ENCODE measurements around the gene SCP2.

DNA sequence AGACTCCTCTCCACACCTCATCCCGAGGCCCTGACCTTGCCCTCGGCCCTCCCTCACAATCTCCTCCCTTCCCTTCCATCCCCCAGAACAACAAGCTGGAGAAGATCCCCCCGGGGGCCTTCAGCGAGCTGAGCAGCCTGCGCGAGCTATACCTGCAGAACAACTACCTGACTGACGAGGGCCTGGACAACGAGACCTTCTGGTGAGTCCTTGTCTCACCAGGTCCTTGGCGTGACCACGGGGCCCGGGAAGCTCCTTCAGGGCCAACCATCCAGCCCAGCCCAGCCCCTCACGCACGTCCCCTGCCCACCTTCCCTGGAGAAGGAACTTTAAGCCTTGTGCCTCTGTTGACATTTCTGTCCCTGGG is 150.5 kb downstream of the SCP2 start:
- no peak for TF ChIP-seq FOXM1 (IDR thresholded peaks at IDR 0.05; ENCODE audit: borderline replicate concordance)
- no peak for TF ChIP-seq ARNT (IDR thresholded peaks at IDR 0.05)
- no peak for TF ChIP-seq SUZ12 (IDR thresholded peaks at IDR 0.05)
- TF ChIP-seq ELF4 (IDR thresholded peaks at IDR 0.05) = no peak
- TF ChIP-seq HDGF (IDR thresholded peaks at IDR 0.05; ENCODE audit: borderline replicate concordance) = no peak
- TF ChIP-seq FOXK2 (IDR thresholded peaks at IDR 0.05) = no peak
- no peak for TF ChIP-seq FOXA1 (IDR thresholded peaks at IDR 0.05)
- TF ChIP-seq, protein P1, sequence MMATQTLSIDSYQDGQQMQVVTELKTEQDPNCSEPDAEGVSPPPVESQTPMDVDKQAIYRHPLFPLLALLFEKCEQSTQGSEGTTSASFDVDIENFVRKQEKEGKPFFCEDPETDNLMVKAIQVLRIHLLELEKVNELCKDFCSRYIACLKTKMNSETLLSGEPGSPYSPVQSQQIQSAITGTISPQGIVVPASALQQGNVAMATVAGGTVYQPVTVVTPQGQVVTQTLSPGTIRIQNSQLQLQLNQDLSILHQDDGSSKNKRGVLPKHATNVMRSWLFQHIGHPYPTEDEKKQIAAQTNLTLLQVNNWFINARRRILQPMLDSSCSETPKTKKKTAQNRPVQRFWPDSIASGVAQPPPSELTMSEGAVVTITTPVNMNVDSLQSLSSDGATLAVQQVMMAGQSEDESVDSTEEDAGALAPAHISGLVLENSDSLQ (IDR thresholded peaks at IDR 0.05) = no peak
- no peak for TF ChIP-seq CTBP1 (IDR thresholded peaks at IDR 0.05; ENCODE audit: borderline replicate concordance)

All from HEK293T (cell line).